Spinal cord (tissue), 10 donors: ENCODE measurements around the gene BUB1B. TPM values are rescaled to one million over a fixed set of nuclear protein-coding genes. Genes with fewer than 3 reads are reported as not detected.
A peak's percentile ranks its signal among the peaks of the same experiment; 100 is the strongest.

Experiments used
- DNase-seq, 6 donors: peaks; one replicate each; pipeline versions ENCODE4 v3.0.0 to v3.0.0-alpha.2; 2013 to 2015; ENCODE audit warnings: low spot score in 6 of 6, low read depth in 4 of 6
- H3K27ac ChIP-seq: one replicate; pipeline ENCODE4 v1.5.1; 2013; ENCODE audit warnings: low read depth, low read length, control low read depth
- H3K27me3 ChIP-seq: one replicate; pipeline ENCODE4 v1.6.1; 2013; ENCODE audit warnings: low read length; ENCODE audit not compliant: control insufficient read depth, insufficient read depth
- H3K36me3 ChIP-seq: one replicate; pipeline ENCODE4 v1.6.1; 2013; ENCODE audit warnings: low read length; ENCODE audit not compliant: control insufficient read depth, insufficient read depth
- H3K4me1 ChIP-seq: one replicate; pipeline ENCODE4 v1.6.1; 2013; ENCODE audit warnings: low read length; ENCODE audit not compliant: control insufficient read depth, insufficient read depth
- H3K4me3 ChIP-seq: one replicate; pipeline ENCODE4 v1.5.1; 2013; ENCODE audit warnings: low read depth, low read length, control low read depth
- H3K9me3 ChIP-seq: one replicate; pipeline ENCODE4 v1.6.1; 2013; ENCODE audit warnings: low read length; ENCODE audit not compliant: control insufficient read depth, insufficient read depth
- WGBS: methylation state at CpG from one replicate; pipeline ENCODE4 v1.1.5; 2013; ENCODE audit warnings: missing lambda C conversion rate; ENCODE audit not compliant: insufficient coverage; 5-methylcytosine and 5-hydroxymethylcytosine counted together
- polyA plus RNA-seq, 2 donors: library from polyadenylated mRNA; unstranded; fragments of 120-200 nt; gene quantifications; one replicate each; pipeline ENCODE4 v1.2.1, GENCODE V29; 2013; ENCODE audit not compliant: insufficient read length in 2 of 2
- total RNA-seq, 2 donors: library from RNA; depleted of rRNA in 1 of 2; stranded (reverse); fragments of 120-200 nt in 1 of 2; fragments of >200 nt in 1 of 2; gene quantifications; one replicate each; pipeline versions ENCODE4 v1.2.3 to v1.2.4, GENCODE V29; 2013 to 2014
- donor health status: healthy.

Gene BUB1B
- total and polyA plus RNA-seq, 4 donors, result 16.2 to 26.5 (median 20.5) TPM

DNA sequence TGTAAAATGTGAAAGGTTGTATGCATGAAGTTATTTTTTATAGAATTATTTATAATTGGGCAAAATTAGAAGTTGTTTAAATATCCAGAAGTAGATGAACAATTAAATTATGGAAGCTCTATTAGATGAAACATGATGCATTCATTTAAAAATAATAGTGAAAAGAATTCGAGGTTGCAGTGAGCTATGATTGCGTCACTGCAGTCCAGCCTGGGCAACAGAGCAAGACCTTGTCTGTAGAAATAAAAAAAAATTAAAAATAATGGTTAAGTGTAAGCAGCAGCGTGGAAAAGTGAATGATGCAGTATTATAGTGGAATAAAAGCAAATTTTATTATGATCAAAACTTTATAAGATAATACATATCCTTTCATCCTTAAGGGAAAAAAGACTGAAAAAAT is 14.3 kb downstream of the BUB1B start:
- no peak overlapping the region for H3K4me3 ChIP-seq
- H3K36me3 ChIP-seq, result peaks cover 5% of the 10 kb centered on the region
- H3K4me1 ChIP-seq, result no peaks in the 10 kb centered on the region
- H3K27me3 ChIP-seq, result no peaks in the 10 kb centered on the region
- no peak overlapping the region for H3K27ac ChIP-seq
- no CpG with 5 or more reads among the region's 3 CpGs for WGBS
- DNase-seq, result no peak
- no peaks in the 10 kb centered on the region for H3K9me3 ChIP-seq

DNA sequence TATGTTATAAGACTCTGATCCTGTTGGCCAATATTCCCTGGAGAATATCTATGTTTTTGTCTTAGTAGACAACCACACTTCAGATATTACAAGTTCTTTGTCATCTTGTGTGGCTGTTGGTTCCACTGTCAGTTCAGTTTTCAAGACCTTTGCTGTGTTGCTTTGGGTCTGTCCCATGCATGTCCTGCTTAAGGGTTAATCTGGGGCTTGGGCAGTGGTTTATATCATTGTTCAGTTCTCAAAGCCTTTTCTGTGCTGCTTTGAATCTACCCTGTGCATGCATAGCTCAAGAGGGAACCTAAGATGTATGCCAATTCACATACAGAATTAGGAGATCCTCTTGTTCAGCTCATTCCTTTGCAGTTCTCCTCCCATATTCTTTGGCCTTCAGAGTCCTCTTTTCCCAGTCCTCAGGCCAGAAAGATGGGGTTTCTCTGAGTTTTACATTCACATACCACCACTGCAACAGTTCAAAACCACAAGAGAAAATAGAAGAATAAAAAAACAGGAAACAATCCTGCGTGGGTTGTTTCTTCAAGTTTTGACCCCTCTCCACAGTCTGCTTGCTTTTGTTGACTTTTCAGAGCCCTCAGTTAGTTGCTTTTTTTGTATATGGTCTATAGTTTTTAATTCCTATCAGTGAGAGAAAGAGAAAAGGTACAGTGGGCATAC is 21.6 kb downstream of the BUB1B start:
- no peak overlapping the region for H3K4me3 ChIP-seq
- H3K27ac ChIP-seq, result no peak overlapping the region
- H3K36me3 ChIP-seq, result peaks cover 2% of the 10 kb centered on the region
- no CpG with 5 or more reads among the region's 1 CpG for WGBS
- DNase-seq, result no peak
- H3K9me3 ChIP-seq, result no peaks in the 10 kb centered on the region
- no peaks in the 10 kb centered on the region for H3K27me3 ChIP-seq
- H3K4me1 ChIP-seq, result no peaks in the 10 kb centered on the region

DNA sequence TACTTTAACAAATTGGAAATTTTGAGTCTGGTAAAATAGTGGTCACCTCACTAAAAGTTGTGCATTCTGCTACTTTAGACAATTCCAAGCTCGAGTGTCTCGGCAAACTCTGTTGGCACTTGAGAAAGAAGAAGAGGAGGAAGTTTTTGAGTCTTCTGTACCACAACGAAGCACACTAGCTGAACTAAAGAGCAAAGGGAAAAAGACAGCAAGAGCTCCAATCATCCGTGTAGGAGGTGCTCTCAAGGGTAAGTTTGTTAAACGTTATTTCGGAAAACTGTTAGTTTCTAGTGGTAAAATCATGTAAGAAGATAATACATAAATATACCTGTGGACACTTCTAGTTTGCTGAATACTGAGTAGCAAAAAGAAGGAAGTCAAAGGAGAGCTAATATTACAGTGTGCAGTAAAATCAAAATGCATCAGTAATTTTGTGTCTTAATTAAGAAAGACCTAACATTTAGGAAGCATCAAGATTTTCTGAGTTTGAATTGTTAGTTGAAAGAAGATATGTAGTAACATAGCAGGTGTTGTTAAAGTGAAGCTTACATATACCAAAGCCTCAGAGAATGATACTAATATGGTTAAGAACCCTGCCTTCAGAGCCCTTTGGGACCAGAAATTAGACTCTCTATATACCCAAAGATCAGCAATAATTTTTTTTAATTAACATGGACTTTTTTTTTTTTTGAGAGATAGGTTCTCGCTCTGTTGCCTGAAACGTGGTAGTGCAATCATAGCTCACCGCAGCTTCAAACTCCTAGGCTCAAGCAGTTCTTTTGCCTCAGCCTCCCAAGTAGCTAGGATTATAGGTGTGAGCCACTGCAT is 23.0 kb downstream of the BUB1B start:
- no peak for DNase-seq
- H3K4me3 ChIP-seq, result no peak overlapping the region
- no peaks in the 10 kb centered on the region for H3K9me3 ChIP-seq
- no peak overlapping the region for H3K27ac ChIP-seq
- H3K36me3 ChIP-seq, result peaks cover 2% of the 10 kb centered on the region
- no peaks in the 10 kb centered on the region for H3K27me3 ChIP-seq
- no peaks in the 10 kb centered on the region for H3K4me1 ChIP-seq
- 100% methylated on average over 3 of the region's 9 CpGs for WGBS

DNA sequence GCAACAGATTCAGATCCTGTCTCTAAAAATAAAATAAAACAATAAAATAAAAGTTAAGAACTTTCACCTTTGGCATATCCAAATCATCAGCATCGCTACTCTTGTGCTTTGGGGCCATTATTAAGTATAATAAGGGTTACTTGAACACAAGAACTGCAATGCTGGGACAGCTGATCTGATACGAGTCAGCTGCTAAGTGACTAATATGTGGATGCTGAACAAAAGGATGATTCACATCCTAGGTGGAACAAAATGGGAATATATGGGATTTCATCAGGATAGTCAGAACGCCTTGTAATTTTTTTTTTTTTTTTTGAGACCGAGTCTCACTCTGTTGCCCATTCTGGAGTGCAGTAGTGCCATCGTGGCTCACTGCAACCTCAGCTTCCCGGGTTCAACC is 29.7 kb downstream of the BUB1B start:
- no peak for DNase-seq
- Histone ChIP-seq H3K36me3 (peaks cover 2% of the 10 kb centered on the region), H3K9me3 (no peaks in the 10 kb centered on the region), H3K27ac (no peak overlapping the region), H3K4me1 (no peaks in the 10 kb centered on the region), H3K4me3 (no peak overlapping the region), H3K27me3 (no peaks in the 10 kb centered on the region)
- 90% methylated on average over 5 of the region's 6 CpGs for WGBS

DNA sequence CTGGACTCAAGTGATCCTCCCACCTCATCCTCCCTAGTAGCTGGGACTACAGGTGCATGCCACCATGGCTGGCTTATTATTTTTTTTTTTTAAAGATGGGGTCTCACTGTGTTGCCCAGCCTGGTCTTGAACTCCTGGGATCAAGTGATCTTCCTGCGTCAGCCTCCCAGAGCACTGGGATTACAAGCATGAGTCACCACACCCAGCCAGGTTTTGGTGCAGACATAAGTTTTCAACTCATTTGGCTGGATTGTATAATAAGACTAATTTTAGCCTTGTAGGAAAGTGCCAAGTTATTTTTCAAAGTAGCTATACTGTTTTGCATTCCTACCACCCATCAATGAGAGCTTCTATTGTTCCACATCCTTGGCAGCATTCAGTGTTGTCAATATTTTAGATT is 32.1 kb downstream of the BUB1B start:
- Histone ChIP-seq H3K4me1 (no peaks in the 10 kb centered on the region), H3K27ac (no peak overlapping the region), H3K27me3 (no peaks in the 10 kb centered on the region), H3K4me3 (no peak overlapping the region), H3K9me3 (no peaks in the 10 kb centered on the region), H3K36me3 (no peaks in the 10 kb centered on the region)
- DNase-seq, result no peak
- 100% methylated on average over 1 of the region's 1 CpG for WGBS

DNA sequence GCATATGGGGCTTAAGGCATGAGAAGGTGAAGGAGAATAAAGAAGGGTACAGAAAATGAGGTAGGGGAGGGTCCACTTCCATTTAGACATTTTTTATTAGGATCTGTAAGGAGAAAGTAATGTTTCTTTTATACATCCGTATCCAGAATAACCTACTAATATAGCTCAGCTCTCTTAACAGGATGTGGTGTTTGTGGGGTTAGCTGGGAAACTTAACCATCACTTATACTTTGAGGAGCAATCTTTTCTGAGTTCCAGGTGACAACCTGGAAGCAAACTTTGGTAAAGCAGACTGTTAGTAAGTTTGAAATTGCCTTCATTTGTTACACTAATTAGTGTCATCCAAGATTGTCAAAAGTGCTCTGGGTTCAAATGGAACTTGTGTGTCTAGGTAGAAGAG is 36.6 kb downstream of the BUB1B start:
- no CpG with 5 or more reads among the region's 1 CpG for WGBS
- Histone ChIP-seq H3K27me3 (no peaks in the 10 kb centered on the region), H3K4me1 (no peaks in the 10 kb centered on the region), H3K27ac (no peak overlapping the region), H3K4me3 (no peak overlapping the region), H3K36me3 (no peaks in the 10 kb centered on the region), H3K9me3 (no peaks in the 10 kb centered on the region)
- DNase-seq, result no peak

DNA sequence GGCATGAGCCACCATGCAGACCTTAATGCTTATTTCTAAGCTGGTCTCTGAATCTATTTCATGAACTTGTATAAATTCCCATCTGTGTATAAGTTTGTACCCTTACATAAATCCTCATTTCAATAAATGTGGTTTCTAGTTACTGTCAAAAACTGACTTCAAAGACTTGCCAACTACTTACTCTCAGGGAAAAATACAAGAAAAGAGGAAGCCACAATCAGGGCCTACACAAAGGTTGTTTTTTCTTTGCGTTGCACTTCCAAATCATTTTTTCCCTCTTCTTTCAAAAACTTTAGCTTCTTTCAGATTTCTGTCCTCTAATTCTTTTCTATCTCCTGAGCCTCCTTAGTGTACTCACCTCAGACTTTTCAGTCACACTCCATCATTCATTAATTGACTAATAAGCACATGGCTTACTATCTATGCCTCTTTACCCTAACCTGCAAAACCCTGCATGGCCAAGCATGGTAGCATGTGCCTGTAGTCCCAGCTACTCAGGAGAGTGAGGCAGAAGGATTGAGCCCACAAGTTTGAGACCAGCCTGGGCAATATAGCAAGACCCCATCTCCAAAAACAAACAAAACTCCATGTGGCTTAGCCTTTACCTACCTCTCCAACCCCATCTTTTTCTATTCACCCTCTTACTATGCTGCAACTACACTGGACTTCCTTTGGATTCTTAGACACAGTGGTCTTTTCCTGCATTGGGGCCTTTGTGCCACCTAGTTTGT is 37.7 kb downstream of the BUB1B start:
- no peaks in the 10 kb centered on the region for H3K9me3 ChIP-seq
- H3K27ac ChIP-seq, result no peak overlapping the region
- DNase-seq, result no peak
- no peak overlapping the region for H3K4me3 ChIP-seq
- no peaks in the 10 kb centered on the region for H3K4me1 ChIP-seq
- no peaks in the 10 kb centered on the region for H3K36me3 ChIP-seq
- 92% methylated on average over 1 of the region's 1 CpG for WGBS
- no peaks in the 10 kb centered on the region for H3K27me3 ChIP-seq

DNA sequence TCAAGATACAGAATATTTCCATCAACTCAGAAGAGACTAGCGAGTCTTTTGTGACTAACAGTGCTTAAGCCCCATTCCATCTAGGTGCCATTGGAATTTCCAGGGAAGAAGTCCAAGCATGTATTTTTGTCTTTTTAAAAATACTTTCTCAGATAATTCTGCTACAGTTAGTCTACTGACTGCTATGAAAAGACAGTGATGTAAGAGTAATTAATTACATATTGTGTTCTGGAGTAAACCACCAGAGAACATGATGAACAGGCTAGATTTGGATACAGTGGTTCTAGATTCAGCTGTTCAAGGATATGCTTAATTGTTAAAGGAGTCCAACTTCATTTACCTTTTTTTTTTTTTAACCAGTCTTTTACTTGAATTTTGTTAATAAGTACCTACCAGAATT is 43.2 kb downstream of the BUB1B start:
- H3K27ac ChIP-seq, result no peak overlapping the region
- no peaks in the 10 kb centered on the region for H3K4me1 ChIP-seq
- H3K4me3 ChIP-seq, result no peak overlapping the region
- no CpG with 5 or more reads among the region's 1 CpG for WGBS
- H3K27me3 ChIP-seq, result no peaks in the 10 kb centered on the region
- no peak for DNase-seq
- peaks cover under 1% of the 10 kb centered on the region for H3K36me3 ChIP-seq
- no peaks in the 10 kb centered on the region for H3K9me3 ChIP-seq

DNA sequence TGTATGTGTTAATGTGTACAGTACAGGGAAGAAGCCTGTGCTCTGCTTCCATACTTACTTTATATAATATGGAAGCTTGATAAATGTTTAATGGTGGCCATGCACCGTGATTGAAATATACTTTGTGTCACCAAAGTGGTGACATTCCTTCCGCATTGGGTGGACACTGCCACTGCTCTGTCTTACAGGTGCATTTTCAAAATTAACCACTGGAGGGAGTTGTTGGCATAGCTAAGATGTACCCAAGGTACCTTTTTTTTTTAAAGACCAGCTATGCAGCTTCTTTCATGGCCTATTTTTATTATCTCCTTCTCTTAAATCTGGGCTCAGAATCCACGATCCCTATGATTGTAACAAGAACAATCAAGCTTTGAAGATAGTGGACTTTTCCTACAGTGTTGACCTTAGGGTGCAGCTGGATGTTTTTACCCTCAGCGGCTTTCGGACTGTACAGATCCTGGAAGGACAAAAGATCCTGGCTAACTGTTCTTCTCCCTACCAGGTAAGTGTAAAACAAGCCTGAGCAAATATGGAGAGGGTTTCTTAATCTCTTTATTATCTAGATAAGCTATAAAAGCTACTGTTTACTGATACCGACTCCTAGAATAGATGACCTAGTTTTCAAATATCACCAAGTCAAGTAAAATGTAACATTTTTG is 56.4 kb downstream of the BUB1B start:
- Histone ChIP-seq H3K27me3 (no peaks in the 10 kb centered on the region), H3K27ac (no peak overlapping the region), H3K4me3 (peak overlapping the region; percentile 12), H3K4me1 (no peaks in the 10 kb centered on the region), H3K36me3 (no peaks in the 10 kb centered on the region), H3K9me3 (no peaks in the 10 kb centered on the region)
- DNase-seq, result peak in 5 of 6 donors; percentile 62 to 96 (median 78)
- WGBS, result 33% methylated on average over 1 of the region's 6 CpGs
